Bone marrow (tissue), 2 donors: ENCODE measurements around the gene DHRS9.
A peak's percentile ranks its signal among the peaks of the same experiment; 100 is the strongest.
"Not testable (repeated sequence)": the region's sequence is repeated elsewhere in the genome, so short reads cannot be mapped to it uniquely, and the experiment has no call there.

Experiments
- DNase-seq, 2 donors: peaks; one replicate each; lab custom pipeline; 2025; lab: John Stamatoyannopoulos, UW

The DHRS9 gene

GRCh38 chr2:169136428-169136827, 67.1 kb downstream of the DHRS9 start:
- not testable (repeated sequence) for DNase-seq

DNA sequence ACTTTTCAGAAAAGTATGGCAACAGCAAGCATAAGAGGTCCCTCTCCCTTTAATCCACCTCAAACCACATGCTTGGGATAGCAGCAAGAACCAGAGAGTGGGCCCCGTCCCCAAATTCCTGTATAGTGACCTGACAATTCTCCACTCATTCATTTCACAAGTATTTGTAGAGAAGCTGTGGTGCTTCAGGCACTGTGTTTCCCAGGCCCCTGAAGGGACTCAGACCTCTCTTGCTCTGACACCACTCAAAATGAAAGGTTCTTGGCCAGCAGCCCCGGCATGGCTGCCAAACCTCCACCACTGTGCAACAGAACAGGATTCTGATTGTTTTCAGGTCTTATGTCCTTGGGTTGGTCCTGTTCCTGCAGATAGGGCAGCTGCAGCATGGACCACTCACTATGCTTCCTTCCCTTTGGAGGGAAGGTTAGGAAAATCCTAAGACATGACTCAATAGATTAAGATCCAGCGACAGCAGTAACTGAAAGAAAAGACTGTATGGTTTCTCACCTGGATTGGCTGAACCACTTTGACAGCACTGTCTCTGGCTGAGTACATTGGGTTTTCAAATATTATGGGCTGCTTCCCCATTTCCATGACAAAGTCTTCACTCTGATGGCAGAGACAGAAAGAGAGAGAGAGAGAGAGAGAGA, 67.6 kb downstream of the DHRS9 start:
- DNase-seq, result no peak

- no peak for DNase-seq
Measured at GRCh38 chr2:169137924-169138323, 68.6 kb downstream of the DHRS9 start.

GRCh38 chr2:169139145-169139544, 69.8 kb downstream of the DHRS9 start:
- no peak for DNase-seq

GRCh38 chr2:169139993-169140767, 70.8 kb downstream of the DHRS9 start:
- no peak for DNase-seq

DNA sequence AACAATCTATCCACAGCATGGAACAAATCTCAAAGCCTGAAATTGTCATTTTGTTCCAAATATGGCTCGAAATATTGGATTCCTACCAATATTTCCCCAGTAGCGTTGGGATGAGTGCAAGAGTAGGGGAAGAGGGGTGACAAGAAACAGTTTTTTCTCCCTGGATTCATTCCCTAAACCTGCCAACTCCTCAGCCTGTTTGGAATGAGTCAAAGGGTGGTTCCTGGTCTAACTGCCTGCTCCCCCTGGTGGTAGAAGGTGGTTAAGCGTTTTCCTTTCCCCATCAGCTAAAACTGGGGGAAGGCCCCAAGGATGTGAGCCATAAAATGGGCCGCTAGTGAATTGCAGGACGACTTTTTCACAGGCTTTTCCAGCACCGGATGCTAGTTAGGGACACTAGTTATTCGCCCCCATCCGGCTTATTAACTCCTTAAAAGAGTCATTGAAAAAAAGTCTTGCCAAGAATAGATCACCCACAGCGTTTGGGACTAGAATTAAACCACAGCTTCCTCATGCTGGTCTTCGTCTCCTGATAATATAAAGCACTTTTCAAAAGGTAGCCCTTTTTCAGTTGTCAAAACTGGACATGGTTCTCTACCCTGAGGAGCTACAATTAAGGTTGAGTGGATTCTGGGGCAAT, 72.5 kb downstream of the DHRS9 start:
- DNase-seq, result peak; percentile 7 to 50

DNA sequence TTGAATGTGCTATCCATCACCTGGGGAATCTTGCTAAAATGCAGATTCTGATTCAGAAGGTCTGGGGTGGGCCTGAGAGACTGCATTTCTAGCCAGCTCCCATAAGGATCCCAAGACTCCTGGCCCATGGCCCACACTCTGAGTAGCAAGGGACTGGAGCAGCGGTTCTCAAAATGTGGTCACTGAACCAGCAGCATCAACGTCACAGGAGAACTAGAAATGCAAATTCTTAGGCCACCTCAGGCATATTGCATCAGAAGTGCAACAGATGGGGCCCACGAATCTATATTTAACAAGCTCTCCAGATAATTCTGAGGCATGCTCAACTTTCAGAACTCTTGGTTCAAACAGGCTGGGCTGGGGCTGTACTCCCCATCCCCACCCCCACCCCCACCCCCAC, 74.6 kb downstream of the DHRS9 start:
- DNase-seq, result no peak
